HG03571 (cell line): ENCODE measurements around the gene SRSF8.
A peak's percentile ranks its signal among the peaks of the same experiment; 100 is the strongest.
"Not testable (repeated sequence)": the region's sequence is repeated elsewhere in the genome, so short reads cannot be mapped to it uniquely, and the experiment has no call there.

Experiments used
- ATAC-seq: cut with Tn5 transposase; IDR thresholded peaks from one replicate; pipeline ENCODE4 v1.9.1; 2021; ENCODE audit not compliant: unreplicated experiment

SRSF8 gene

DNA sequence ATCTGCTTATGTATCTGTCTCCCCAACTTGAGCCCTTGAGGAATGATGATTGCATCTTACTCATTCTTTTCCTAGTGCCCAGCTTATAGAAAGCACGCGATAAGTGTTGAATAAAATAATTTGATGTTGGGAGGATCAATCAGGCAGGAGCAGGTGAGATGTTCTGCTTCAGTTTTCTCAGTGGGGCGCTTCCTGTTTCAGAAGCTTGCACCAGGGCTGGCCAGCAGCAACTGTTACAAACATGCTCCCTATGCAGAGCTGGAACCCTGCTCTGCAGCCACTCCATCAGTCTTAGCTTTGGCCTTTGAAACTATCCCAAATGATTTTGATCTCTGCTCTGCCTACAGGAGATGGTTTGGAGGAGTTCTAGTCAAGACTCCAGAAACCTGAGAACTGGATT is 26.8 kb downstream of the SRSF8 start:
- no peak for ATAC-seq

DNA sequence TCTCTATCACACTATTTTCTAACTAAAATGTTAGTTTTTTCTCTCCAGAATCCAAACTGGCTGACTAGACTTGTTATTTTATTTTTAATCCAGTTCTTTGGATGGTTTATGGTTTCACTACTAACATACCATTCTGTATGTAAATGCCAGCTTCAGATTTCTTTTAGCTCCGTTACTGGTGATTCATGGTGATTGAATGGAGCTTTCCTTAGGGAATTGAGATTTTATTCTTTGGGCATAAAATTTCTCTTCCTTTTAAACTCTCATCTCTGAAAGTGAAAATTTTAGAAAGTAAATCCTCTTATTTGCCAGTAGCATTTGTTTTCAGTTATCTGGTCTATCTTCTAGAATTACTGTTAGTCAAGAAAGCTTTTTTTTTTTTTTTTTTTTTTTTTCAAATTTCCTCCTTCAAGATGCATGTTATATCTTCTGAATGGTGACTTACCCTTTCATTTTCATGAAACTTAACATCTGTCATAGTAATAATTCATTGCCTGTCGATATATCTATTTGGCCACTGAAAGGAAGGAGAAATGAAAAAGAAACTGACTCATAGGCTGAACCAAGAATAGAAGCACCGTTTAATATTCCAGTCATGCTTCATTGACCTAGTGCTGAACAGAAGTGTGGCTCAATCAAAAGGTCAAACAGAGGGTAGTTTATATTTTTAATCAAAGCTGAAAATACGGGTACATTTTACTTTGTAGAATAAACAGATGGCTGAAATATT is 29.3 kb downstream of the SRSF8 start:
- peak; percentile 82 for ATAC-seq

DNA sequence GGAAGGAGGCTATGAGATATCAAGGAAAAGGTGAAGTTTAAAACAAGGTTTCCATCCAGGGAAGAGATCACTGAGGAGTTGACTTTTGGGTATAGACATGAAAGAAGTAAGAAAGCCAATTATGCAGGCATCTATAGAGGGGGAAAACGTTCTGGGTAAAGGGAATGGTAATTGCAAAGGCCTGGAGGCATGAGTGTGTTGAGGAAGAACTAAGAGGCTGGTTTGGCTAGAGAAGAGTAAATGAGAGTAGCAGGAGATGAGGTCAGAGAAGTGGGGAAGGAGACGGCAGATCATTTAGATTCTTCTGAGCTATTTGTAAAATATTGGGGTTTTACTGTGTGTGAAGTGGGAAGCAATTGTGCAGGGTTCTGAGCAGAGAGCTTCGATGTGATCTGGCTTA is 30.5 kb downstream of the SRSF8 start:
- no peak for ATAC-seq

DNA sequence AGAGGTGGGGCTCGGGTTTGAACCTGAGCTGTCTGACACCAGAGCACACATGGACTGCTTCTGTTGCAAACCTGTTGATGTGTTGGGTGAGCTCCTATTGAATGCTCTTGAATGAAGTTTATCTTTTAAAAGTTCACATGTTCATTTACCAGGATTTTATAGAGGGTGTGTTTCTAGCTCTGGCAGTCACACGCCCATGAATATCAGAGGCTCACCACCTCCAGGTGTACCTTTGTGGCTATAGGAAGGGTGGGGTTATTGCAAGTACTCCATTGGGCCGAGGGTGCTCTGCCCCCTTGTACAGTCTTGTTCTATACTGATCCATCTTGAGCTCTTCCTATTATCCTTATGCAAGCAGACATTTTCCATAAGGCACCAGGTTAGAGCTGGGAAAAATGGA is 32.1 kb downstream of the SRSF8 start:
- ATAC-seq: no peak

DNA sequence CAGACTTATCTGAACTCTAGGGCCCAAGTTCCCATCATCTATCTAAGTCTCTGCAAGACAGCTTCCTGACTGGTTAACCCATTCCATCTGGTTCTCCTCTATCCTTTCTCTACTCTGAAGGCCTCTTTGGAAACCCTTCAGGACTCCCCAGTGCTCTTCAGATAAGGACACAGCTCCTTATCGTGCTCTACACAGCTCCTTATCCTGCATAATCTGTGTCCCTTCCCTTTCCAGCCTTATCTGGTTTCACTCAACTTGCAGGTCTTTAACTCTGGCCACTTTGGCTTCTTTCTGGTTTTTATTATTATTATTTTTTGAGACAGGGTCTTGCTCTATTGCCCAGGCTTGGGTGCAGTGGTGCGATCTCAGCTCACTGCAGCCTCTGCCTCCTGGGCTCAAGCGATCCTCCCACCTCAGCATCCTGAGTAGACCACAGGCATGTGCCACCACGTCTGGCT is 33.5 kb downstream of the SRSF8 start:
- ATAC-seq: no peak

DNA sequence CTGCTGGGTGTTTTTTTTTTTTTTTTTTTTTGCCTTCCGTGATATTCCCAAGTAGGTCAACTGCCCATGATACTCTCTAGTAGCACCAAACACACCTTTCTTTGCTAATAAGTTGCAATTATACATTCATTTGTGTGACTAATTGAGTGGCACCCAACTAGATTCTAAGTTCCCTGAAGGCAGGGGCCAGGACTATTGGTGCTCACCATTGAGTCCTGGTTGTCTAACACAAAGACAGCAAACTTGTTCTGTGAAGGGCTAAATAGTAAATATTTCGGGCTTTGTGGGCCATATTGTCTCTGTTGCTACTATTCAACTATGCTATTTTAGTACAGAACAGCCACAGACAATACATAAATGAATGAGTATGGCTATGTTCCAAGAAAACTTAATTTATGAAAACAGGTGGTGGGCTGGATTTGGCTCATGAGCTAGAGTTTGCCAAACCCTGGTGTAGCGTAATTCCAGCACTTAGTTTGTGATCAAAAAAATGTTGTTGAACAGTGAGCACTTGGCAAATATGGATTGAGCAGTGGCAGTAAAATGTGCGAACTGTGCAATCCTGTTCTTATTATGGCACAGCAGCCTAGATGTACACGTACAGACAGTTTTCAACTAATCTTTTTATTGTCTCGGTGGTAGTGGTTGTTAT is 34.3 kb downstream of the SRSF8 start:
- ATAC-seq: no peak

DNA sequence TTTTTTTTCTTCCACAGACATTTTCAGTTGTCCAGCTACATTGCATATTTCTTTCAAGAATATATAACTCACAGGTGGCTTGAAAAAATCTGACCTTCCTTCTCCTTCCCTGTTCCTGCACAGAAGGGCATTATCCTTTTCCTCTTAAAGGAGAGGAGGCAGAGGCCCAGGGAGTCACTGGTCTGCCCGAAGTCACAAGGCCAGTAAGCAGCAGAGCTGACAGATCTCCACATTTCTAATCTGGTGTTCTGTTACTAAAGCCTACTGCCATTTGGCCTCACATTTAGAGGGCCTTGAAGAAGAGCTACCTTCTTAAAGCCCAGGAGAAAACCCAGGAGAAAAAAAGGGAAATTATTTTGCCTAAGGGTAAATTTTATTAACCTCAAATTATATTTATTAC is 35.2 kb downstream of the SRSF8 start:
- no peak for ATAC-seq

DNA sequence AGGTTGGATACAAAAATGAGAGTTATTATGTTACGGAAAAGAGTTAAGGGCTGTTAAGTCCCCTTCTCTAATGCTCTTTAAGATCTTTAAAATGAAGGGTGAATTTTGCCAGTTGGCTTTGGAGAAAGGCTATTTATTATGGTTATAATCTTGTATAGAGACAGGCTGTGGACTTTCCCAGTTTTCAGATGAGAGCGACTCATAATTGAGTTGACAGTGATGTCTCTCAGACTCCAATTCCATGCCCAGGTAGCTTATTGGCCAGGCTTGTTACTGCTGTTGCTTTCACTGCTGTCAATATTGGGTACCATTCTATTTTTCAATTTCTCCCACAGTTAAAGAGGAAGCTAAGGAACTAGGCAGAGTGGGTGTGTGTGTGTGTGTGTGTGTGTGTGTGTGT is 36.0 kb downstream of the SRSF8 start:
- ATAC-seq: no peak

DNA sequence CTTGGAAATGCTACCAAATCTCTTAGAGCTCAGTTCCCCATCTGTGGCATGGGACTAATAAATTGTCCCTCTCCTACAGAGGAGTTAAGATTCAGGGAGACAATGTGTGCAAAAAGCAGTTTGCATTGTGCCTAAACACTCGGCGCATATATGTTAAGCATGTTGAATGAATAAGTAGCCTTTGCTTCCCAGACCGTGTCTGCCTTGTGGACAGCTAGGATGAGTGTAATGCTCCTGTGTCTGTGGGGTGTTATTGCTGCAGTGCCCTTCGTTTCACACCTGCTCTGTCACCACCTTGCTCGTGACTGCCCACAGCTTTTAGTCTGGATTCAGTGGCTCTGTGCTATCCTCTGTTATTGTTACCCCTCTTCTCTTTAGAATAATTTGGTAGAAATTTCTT is 37.0 kb downstream of the SRSF8 start:
- no peak for ATAC-seq

DNA sequence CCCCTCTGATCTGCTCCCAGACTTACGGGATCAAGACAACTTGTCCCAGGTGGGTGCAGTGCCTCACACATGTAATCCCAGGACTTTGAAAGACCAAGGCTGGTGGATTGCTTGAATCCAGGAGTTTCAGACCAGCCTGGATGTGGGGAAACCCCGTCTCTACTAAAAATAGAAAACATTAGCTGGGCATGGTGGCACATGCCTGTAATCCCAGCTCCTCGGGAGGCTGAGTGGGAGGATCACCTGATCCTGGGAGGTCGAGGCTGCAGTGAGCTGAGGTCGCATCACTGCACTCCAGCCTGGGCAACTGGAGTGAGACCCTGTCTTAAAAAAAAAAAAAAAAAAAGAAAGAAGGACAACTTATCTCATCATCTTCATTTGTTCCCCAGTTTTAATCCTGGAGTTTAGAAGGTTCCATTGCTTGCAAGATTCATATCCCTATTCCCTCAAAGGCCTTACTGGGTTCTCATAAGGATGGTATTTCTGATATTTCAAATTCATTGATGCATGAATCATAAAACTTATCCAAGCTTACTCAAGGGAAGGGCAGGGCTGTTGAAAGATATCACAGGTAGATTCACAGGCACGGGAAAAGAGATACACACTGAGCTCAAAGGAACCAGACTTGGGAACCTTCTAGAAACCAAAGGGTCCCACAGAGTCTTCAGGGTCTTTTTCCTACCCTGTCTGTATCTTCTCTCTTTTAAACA is 37.6 kb downstream of the SRSF8 start:
- ATAC-seq: no peak

DNA sequence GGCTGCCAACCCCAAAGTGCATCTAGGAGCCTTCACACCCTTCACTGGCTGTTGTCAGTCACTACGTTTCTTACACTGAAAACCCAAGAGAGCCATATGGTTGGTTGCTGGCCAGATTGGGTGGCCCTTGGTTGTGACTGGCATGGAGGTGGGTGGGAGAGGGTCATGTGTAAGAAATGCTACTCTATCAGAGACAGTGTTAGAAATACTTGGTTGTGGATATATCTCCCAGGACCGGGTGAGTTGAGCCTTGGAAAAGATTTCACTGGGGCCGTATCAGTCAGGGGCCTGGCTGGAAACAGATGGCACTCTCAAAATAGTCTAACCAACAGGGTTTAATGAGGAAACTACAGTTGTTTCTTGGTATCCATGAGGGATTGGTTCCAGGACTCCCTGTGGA is 38.1 kb downstream of the SRSF8 start:
- ATAC-seq: no peak

DNA sequence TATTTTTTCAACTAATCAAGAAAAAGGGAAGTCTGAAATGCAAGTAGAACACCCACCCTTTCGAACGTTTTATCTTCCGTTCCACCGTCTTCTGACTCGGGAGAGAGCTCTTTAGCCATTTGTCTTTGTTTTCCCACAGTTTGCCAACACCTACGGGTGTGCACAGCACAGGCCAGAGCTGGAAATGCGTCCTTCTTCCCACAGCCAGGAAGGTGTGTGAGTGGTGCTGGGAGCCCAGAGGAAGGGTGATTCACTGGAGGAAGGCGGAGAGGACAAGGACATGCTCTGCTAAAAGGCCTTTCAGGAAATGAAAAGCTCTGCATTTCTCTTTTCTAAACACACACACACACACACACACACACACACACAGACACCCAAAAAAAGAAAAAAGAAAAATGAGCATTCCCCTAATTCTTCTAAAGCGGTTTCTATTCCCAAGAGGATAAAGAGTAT is 41.5 kb downstream of the SRSF8 start:
- no peak for ATAC-seq

DNA sequence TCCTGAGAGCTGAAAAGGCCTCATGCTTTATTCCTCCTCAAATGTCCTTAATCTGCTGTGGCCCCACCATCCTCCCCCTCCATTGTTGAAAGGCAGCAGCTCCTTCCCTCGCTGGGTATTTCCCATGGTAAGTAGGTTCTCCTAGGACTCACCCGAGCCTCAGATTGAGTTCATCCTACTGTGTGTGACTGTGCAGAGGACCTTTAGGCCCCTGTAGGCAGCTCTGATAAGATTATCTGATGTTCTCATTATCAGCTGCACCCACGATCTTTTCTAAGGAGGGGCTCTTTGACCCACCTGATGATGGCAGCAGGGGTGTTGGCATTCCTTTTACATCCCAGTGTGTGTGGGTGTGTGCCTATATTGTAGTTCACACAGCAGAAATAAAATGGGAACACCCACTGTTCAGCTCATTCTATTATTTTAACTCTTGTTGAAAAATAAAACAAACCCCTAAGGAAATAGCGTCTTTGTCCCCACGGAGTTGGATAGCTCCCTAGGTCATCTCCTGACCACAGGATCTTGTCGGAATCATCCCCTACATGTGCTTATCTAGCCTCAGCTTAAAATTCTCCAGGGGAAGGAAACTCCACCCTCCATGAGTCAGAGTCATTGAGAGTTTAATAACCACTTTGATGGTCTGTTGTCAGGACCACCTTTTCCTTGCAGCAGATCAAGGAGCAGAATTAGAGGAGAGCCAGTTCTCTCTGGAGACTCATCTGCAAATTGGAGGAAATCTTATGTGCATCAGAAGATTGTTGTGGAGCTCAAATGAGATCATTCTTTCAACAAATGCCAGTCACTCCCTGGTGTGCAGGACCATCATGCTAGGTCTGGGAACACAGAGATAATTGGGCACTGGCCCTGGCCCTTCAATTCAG is 42.2 kb downstream of the SRSF8 start:
- no peak for ATAC-seq

DNA sequence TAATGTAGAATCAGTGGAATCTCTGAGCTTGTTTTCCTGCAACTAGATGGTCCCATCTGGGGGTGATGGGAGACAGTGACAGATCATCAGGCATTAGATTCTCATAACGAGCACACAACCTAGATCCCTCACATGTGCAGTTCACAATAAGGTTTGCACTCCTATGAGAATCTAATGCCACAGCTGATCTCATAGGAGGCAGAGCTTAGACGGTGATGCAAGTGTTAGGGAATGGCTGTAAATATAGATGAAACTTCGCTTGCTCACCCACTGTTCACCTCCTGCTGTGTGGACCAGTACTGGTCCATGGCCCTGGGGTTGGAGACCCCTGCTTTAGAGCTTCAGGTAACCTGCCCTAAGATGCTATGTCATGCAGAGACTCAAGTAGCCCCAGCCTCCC is 44.8 kb downstream of the SRSF8 start:
- ATAC-seq: not testable (repeated sequence)

DNA sequence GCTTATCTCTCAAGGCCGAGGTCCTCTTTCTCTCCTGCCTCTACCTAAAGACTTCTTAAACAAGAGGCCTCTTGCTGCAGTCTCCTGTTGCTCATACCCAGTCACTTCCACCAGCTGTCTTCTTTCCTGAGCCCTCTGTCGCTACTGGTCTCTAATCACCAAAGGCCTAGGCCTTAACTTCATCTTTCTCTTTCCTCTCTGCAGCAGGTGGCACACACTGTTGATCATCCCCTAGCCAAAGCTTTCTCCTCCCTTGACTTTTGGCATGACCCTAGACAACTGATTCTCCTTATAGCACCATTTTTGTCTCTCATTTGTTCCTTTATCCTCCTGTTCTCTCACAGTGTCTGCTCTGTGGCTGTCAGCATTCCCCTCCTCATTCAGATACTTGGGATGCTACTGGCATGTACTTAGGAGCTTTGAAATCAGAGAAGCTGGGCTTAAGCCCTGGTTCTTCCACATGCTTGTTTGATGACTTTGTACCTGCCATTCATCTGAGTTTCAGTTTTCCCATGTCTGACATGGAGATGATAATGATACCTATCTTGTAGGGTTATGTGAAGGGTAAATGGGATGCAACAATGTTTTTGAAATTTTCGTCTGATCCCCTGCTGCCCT is 45.3 kb downstream of the SRSF8 start:
- no peak for ATAC-seq

DNA sequence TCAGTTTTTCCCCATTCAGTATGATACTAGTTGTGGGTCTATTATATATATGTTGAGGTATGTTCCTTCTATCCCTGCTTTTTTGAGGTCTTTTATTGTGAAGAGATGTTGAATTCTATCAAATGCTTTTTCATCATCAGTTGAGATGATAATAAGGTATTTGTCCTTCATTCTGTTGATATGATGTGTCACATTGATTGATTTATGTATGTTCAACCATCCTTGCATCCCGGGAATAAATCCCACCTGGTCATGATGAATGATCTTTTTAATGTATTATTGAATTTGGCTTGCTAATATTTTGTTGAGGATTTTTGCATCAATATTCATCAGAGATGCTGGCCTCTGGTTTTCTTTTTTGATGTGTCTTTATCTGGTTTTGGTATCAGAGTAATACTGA is 48.9 kb downstream of the SRSF8 start:
- no peak for ATAC-seq

DNA sequence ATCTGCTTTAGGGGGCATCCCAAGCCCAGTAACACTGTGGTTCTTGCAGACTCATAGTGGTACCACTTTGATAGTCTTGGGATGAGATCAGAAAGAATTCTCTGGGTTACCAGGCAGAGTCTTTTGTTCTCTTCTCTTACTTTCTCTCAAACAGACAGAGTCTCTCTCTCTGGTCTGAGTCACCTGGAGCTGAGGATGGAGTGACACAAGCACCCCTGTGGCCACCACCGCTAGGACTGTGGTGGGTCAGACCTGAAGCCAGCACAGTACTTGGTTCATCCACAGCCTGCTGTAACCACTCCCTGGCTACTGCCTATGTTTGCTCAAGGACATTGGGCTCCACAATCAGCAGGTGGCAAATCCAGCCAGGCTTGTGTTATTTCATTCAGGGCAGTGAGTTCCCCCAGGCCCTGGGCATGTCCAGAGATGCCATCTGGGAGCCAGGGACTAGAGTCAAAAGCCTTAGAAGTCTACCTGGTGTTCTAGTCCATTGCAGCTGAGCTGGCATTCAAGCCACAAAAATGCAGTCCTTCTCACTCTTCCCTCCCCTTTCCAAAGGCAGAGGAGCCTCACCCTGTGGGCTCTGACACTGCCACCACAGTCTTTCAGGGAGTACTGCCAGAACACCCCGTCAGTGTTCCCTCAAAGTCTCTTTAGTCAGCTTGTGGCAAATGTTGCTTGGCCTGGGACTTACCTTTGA is 52.8 kb downstream of the SRSF8 start:
- ATAC-seq: no peak
